H1 (cell line): ENCODE results near the gene DCAF8. TPM values are rescaled to one million over a fixed set of nuclear protein-coding genes. Genes with fewer than 3 reads are reported as not detected.

ENCODE experiments used
- CTCF ChIA-PET: fragments of 300-600 bp; sonication (Branson Sonifier 250); formaldehyde crosslinking; loops from one replicate; lab custom pipeline; 2021; ENCODE audit not compliant: partially characterized antibody; lab: Charles Lee
- POLR2A ChIA-PET: fragments of 300-600 bp; sonication (Branson Sonifier 250); formaldehyde crosslinking; loops from one replicate; lab custom pipeline; 2021; ENCODE audit warnings: inconsistent platforms; ENCODE audit not compliant: partially characterized antibody; lab: Charles Lee
- DNase-seq, 2 experiments: peaks; one replicate each; pipeline versions ENCODE4 v3.0.0 to v3.0.0-alpha.2; 2010 to 2022; ENCODE audit warnings: low spot score in 2 of 2, low read depth in 1 of 2, mixed read lengths in 1 of 2
- FAIRE-seq: peaks from 2 replicates; lab custom pipeline; 2011; peaks lifted over from hg19 to GRCh38; lab: Jason Lieb, UNC
- H2AFZ ChIP-seq: 2 replicates; pipeline ENCODE4 v1.8.1; 2012; ENCODE audit warnings: low read length, inconsistent platforms
- H2AK5ac ChIP-seq: 2 replicates; pipeline ENCODE4 v1.6.1; 2013; ENCODE audit warnings: low read depth, low read length
- H2BK120ac ChIP-seq: replicated peaks from 2 replicates; pipeline ENCODE3; 2013; ENCODE audit warnings: low read depth, low read length, inconsistent platforms
- H2BK12ac ChIP-seq: 2 replicates; pipeline ENCODE4 v1.6.1; 2013; ENCODE audit warnings: low read depth, low read length
- H2BK15ac ChIP-seq: 2 replicates; pipeline ENCODE4 v1.6.1; 2013; ENCODE audit warnings: low read length
- H2BK20ac ChIP-seq: 2 replicates; pipeline ENCODE4 v1.6.1; 2013; ENCODE audit warnings: low read length
- H2BK5ac ChIP-seq: 2 replicates; pipeline ENCODE4 v1.6.1; 2013; ENCODE audit warnings: low read depth, low read length
- H3K14ac ChIP-seq: 2 replicates; pipeline ENCODE4 v1.6.1; 2013; ENCODE audit warnings: inconsistent platforms; ENCODE audit not compliant: insufficient read length
- H3K18ac ChIP-seq: 2 replicates; pipeline ENCODE4 v1.6.1; 2013; ENCODE audit warnings: low read length; ENCODE audit errors: extremely low read depth
- H3K23ac ChIP-seq: 2 replicates; pipeline ENCODE4 v1.6.1; 2013; ENCODE audit warnings: inconsistent platforms; ENCODE audit not compliant: insufficient read length
- H3K23me2 ChIP-seq: 2 replicates; pipeline ENCODE4 v1.6.1; 2013; ENCODE audit warnings: low read depth, low read length
- H3K27ac ChIP-seq: 2 replicates; pipeline ENCODE4 v1.6.1; 2011; ENCODE audit warnings: low read depth, low read length, inconsistent platforms
- H3K27me3 ChIP-seq, 4 experiments: replicated peaks in 1 of 4; 1 replicate in 1 of 4; 2 replicates in 3 of 4; pipeline versions ENCODE4 v1.6.1 to v1.8.1; 2011 to 2013; ENCODE audit warnings: low read length in 3 of 4, mild to moderate bottlenecking in 3 of 4, inconsistent platforms in 2 of 4, mixed read lengths in 2 of 4, moderate library complexity in 1 of 4; ENCODE audit not compliant: control insufficient read depth in 3 of 4, insufficient read depth in 3 of 4; ENCODE audit errors: extremely low read depth in 1 of 4
- H3K36me3 ChIP-seq, 4 experiments: 2 replicates each; pipeline versions ENCODE4 v1.6.1 to v1.8.1; 2011 to 2013; ENCODE audit warnings: mild to moderate bottlenecking in 4 of 4, low read length in 3 of 4, moderate library complexity in 2 of 4, control low read depth in 1 of 4, inconsistent platforms in 1 of 4; ENCODE audit not compliant: insufficient read depth in 4 of 4, control insufficient read depth in 2 of 4
- H3K4ac ChIP-seq: replicated peaks from 2 replicates; pipeline ENCODE3; 2013; ENCODE audit warnings: low read length, low read depth, mixed read lengths, inconsistent platforms; ENCODE audit not compliant: insufficient read length
- H3K4me1 ChIP-seq, 4 experiments: replicated peaks in 1 of 4; 1 replicate in 1 of 4; 2 replicates in 3 of 4; pipeline versions ENCODE4 v1.6.1 to v1.8.1; 2011 to 2013; ENCODE audit warnings: low read length in 3 of 4, inconsistent platforms in 2 of 4, mixed read lengths in 1 of 4; ENCODE audit not compliant: insufficient read depth in 4 of 4, control insufficient read depth in 3 of 4
- H3K4me2 ChIP-seq, 2 experiments: 2 replicates each; pipeline versions ENCODE4 v1.6.1 to v1.8.1; 2011 to 2013; ENCODE audit warnings: low read depth in 2 of 2, low read length in 2 of 2, control low read depth in 1 of 2, inconsistent platforms in 1 of 2, mild to moderate bottlenecking in 1 of 2; ENCODE audit not compliant: insufficient read depth in 1 of 2
- H3K4me3 ChIP-seq, 4 experiments: fragments of 200-600, 300-600 bp in 1 of 4; sonication (generic), shearing (Covaris generic), sonication (Bioruptor Twin) in 1 of 4; 2 replicates each; pipeline versions ENCODE4 v1.5.1 to v1.8.1; 2011 to 2016; ENCODE audit warnings: low read length in 4 of 4, low read depth in 3 of 4, control low read depth in 2 of 4, inconsistent platforms in 2 of 4, mild to moderate bottlenecking in 2 of 4, mixed read lengths in 1 of 4, moderate library complexity in 1 of 4; ENCODE audit not compliant: insufficient read depth in 2 of 4; ENCODE audit errors: extremely low read depth in 1 of 4
- H3K56ac ChIP-seq: replicated peaks from 2 replicates; pipeline ENCODE3; 2013; ENCODE audit warnings: low read depth, mild to moderate bottlenecking, mixed read lengths, low read length, inconsistent platforms; ENCODE audit not compliant: insufficient read length
- H3K79me1 ChIP-seq: 2 replicates; pipeline ENCODE4 v1.6.1; 2013; ENCODE audit warnings: low read depth, low read length, control low read depth
- H3K79me2 ChIP-seq, 2 experiments: 2 replicates each; pipeline versions ENCODE4 v1.6.1 to v1.8.1; 2012 to 2013; ENCODE audit warnings: low read length in 2 of 2, mild to moderate bottlenecking in 2 of 2, inconsistent platforms in 1 of 2; ENCODE audit not compliant: insufficient read depth in 2 of 2, control insufficient read depth in 1 of 2
- H3K9ac ChIP-seq, 4 experiments: replicated peaks in 1 of 4; 1 replicate in 1 of 4; 2 replicates in 3 of 4; pipeline versions ENCODE4 v1.6.1 to v1.8.1; 2011 to 2013; ENCODE audit warnings: low read depth in 3 of 4, low read length in 3 of 4, control low read depth in 2 of 4, mild to moderate bottlenecking in 2 of 4, moderate library complexity in 2 of 4, inconsistent platforms in 1 of 4; ENCODE audit errors: extremely low read depth in 1 of 4
- H3K9me3 ChIP-seq, 2 experiments: 2 replicates each; pipeline versions ENCODE4 v1.6.1 to v1.8.1; 2012 to 2013; ENCODE audit warnings: mild to moderate bottlenecking in 2 of 2, moderate library complexity in 2 of 2, control low read depth in 1 of 2, inconsistent platforms in 1 of 2, low read depth in 1 of 2, low read length in 1 of 2, mixed read lengths in 1 of 2; ENCODE audit not compliant: insufficient read depth in 2 of 2
- H4K20me1 ChIP-seq, 2 experiments: replicated peaks in 1 of 2; 2 replicates each; pipeline versions ENCODE3 to v1.8.1; 2011 to 2013; ENCODE audit warnings: inconsistent platforms in 2 of 2, low read length in 2 of 2, mild to moderate bottlenecking in 1 of 2; ENCODE audit not compliant: insufficient read depth in 2 of 2, control insufficient read depth in 1 of 2
- H4K5ac ChIP-seq: 2 replicates; pipeline ENCODE4 v1.6.1; 2013; ENCODE audit warnings: low read length, low read depth, mixed read lengths, inconsistent platforms; ENCODE audit not compliant: insufficient read length
- H4K8ac ChIP-seq: 2 replicates; pipeline ENCODE4 v1.8.0; 2013; ENCODE audit warnings: mild to moderate bottlenecking, moderate library complexity, low read length, inconsistent platforms; ENCODE audit not compliant: insufficient read depth; ENCODE audit errors: extremely low read depth
- H4K91ac ChIP-seq: replicated peaks from 2 replicates; pipeline ENCODE3; 2013; ENCODE audit warnings: low read length, mixed read lengths, inconsistent platforms; ENCODE audit not compliant: insufficient read length
- BRCA1 ChIP-seq: IDR thresholded peaks from 2 replicates; pipeline ENCODE4 v1.6.1; 2012; ENCODE audit warnings: low read depth, low read length, improper control_type of control experiment
- EGR1 ChIP-seq: IDR thresholded peaks from 2 replicates; pipeline ENCODE4 v1.6.1; 2011; ENCODE audit warnings: low read depth, low read length, borderline replicate concordance
- MAX ChIP-seq: IDR thresholded peaks from 2 replicates; pipeline ENCODE4 v1.6.1; 2012; ENCODE audit warnings: inconsistent platforms
- PHF8 ChIP-seq: fragments of 200-600 bp; sonication (generic); conservative IDR thresholded peaks from 2 replicates; pipeline ENCODE4 v1.7.1; 2012; ENCODE audit warnings: low read depth, mild to moderate bottlenecking, inconsistent platforms, low read length, moderate library complexity
- POLR2A ChIP-seq, 2 experiments: IDR thresholded peaks; 1 replicate in 1 of 2; 2 replicates in 1 of 2; pipeline ENCODE4 v1.6.1; 2011; ENCODE audit warnings: low read depth in 2 of 2, low read length in 2 of 2, mild to moderate bottlenecking in 2 of 2; ENCODE audit errors: control extremely low read depth in 1 of 2
- SIX5 ChIP-seq: IDR thresholded peaks from 2 replicates; pipeline ENCODE4 v1.6.1; 2011; ENCODE audit warnings: mild to moderate bottlenecking, low read depth, low read length
- SP2 ChIP-seq: IDR thresholded peaks from 2 replicates; pipeline ENCODE4 v1.6.1; 2012; ENCODE audit warnings: mild to moderate bottlenecking, low read length, inconsistent platforms
- WGBS, 2 experiments: shearing (Covaris generic) in 1 of 2; methylation state at CpG; one replicate each; pipeline versions ENCODE4 v1.1.6 to v1.1.7; 2013 to 2015; ENCODE audit warnings: low lambda C conversion rate in 2 of 2, mixed read lengths in 2 of 2, inconsistent platforms in 1 of 2, low coverage in 1 of 2, missing lambda C conversion rate in 1 of 2; ENCODE audit not compliant: insufficient replicate concordance in 2 of 2, insufficient coverage in 1 of 2, insufficient read length in 1 of 2; ENCODE audit errors: extremely low coverage in 1 of 2, missing lambda C conversion rate in 1 of 2; 5-methylcytosine and 5-hydroxymethylcytosine counted together
- long read RNA-seq, 2 experiments: library from RNA in 1 of 2; library from capped mRNA in 1 of 2; stranded (forward); transcript quantifications; one replicate each; pipeline ENCODE4 v2.0.0, GENCODE V29; 2021; ENCODE audit warnings: inconsistent platforms in 1 of 2
- polyA minus RNA-seq, 3 experiments: library from RNA; depleted of rRNA, polyadenylated mRNA; stranded (reverse); fragments of >200 nt; gene quantifications; 1 replicate in 2 of 3; 2 replicates in 1 of 3; pipeline ENCODE4 v1.2.3, GENCODE V29; 2011
- polyA plus RNA-seq, 7 experiments: library from polyadenylated mRNA; depleted of rRNA in 3 of 7; stranded (reverse) in 5 of 7; unstranded in 2 of 7; fragments of >200 nt in 5 of 7; fragments of 200-250 nt in 2 of 7; gene quantifications; 1 replicate in 5 of 7; 2 replicates in 1 of 7; 4 replicates in 1 of 7; pipeline versions ENCODE4 v1.2.1 to v1.2.3, GENCODE V29; 2011 to 2013; ENCODE audit warnings: missing spikeins in 2 of 7, mixed read lengths in 2 of 7
- total RNA-seq: library from RNA; stranded (reverse); fragmentation: NEBNext Ultra II Directional; extraction: Animal tissue kit (Norgen Biotek cat#: 25700); gene quantifications from 2 replicates; pipeline ENCODE4 v1.2.1, GENCODE V29; 2021

The DCAF8 gene
- 110 and 113 TPM in 2 replicates for total RNA-seq
- 68.2 and 86.3 TPM in 2 replicates for polyA plus RNA-seq (2011; rRNA removed)
- 109 TPM for polyA plus RNA-seq (2011; cell fraction: cytosol; rRNA removed)
- 282 TPM for polyA plus RNA-seq (2011; cell fraction: nucleus; rRNA removed)
- 108 to 124 TPM (median 115 TPM) in 4 replicates for polyA plus RNA-seq (2012, experiment 1 of 2)
- polyA plus RNA-seq (2012, experiment 2 of 2): 31.3 TPM
- 82.1 TPM for polyA plus RNA-seq (2013, experiment 1 of 2)
- 76.5 TPM for polyA plus RNA-seq (2013, experiment 2 of 2)
- 111 and 133 TPM in 2 replicates for polyA minus RNA-seq (2011; rRNA and poly(A)+ RNA removed)
- 66.3 TPM for polyA minus RNA-seq (2011; cell fraction: cytosol; rRNA and poly(A)+ RNA removed)
- 167 TPM for polyA minus RNA-seq (2011; cell fraction: nucleus; rRNA and poly(A)+ RNA removed)
- long read RNA-seq, experiment 1, transcript DCAF8-212 (3 exons, 945 nt): major isoform, 5 of 45 reads
- long read RNA-seq, experiment 1, partial matches to known transcripts: 9 of 45 reads
- long read RNA-seq, experiment 1, other reads (novel, unspliced or antisense): 29 of 45 reads
- long read RNA-seq, experiment 2, full-length matches to known transcripts: 15 of 50 reads
- long read RNA-seq, experiment 2, partial matches to known transcripts: 10 of 50 reads
- long read RNA-seq, experiment 2, other reads (novel, unspliced or antisense): 25 of 50 reads

- Histone ChIP-seq H2AFZ (peak within 1 kb of the TSS; percentile 94), H3K9ac (peak within 1 kb of the TSS; percentile 97 to 99 (median 98)), H2BK12ac (peak within 1 kb of the TSS; percentile 96; the same call in 1 of the 2 replicates), H3K79me2 (peaks cover 5 to 48% of the 10 kb centered on the region in 2 experiments; a peak in 3 of 4 replicates), H4K8ac (peak within 1 kb of the TSS; percentile 99), H2BK120ac (peak within 1 kb of the TSS; percentile 69), H3K27ac (peak within 1 kb of the TSS; percentile 97), H3K18ac (peak within 1 kb of the TSS; percentile 97), H3K4me2 (peak within 1 kb of the TSS; percentile 65 to 89), H3K23ac (no peak within 1 kb of the TSS), H3K56ac (peak within 1 kb of the TSS; percentile 96), H3K4me1 (peaks cover 2 to 13% (median 5%) of the 10 kb centered on the region in 4 experiments; a peak in 6 of 7 replicates), H4K20me1 (no peaks in the 10 kb centered on the region), H4K5ac (peak within 1 kb of the TSS; percentile 95), H3K36me3 (no peaks in the 10 kb centered on the region), H3K9me3 (no peaks in the 10 kb centered on the region), H2BK15ac (peak within 1 kb of the TSS; percentile 92; the same call in 1 of the 2 replicates), H3K4me3 (peak within 1 kb of the TSS; percentile 91 to 99 (median 96)), H2BK5ac (peak within 1 kb of the TSS; percentile 100), H2BK20ac (no peak within 1 kb of the TSS), H3K23me2 (0 out of 2 replicates have a peak, but pooled peaks cover 2% of the 10 kb centered on the region), H3K4ac (peak within 1 kb of the TSS; percentile 99), H3K14ac (no peak within 1 kb of the TSS), H2AK5ac (peak within 1 kb of the TSS; percentile 89; the same call in 1 of the 2 replicates), H4K91ac (peak within 1 kb of the TSS; percentile 94), H3K79me1 (no peaks in the 10 kb centered on the region; the same call in 1 of the 2 replicates), H3K27me3 (no peaks in the 10 kb centered on the region)
- ChIA-PET POLR2A (interaction anchor here (0.6 to 7.6 kb wide), 33 partner anchors 9 to 413 kb away, joined by 3 to 58 read pairs (median 4); partner anchors contain the start of genes IGSF8 and PEX19), CTCF (interaction anchor here (0.6 to 4.2 kb wide), 5 partner anchors 10 to 1221 kb away, joined by 3 to 28 read pairs (median 3); no protein-coding TSS in a partner anchor)
- peak; percentile 52 for FAIRE-seq
- WGBS, 2 experiments: 1% methylated on average over 67 of the region's 67 CpGs; no CpG with 5 or more reads in 1 of the 2 experiments
- peak; percentile 92 to 98 for DNase-seq
- TF ChIP-seq MAX (peak; percentile 32; the same call in 1 of the 2 replicates), SIX5 (no peak), BRCA1 (0 out of 2 replicates have a peak, but pooled peaks have one; percentile 51), PHF8 (peak; percentile 96), EGR1 (peak; percentile 22; the same call in 1 of the 2 replicates), POLR2A (IDR thresholded peaks at IDR 0.05; ENCODE audit: control extremely low read depth in 1 of 2, low read depth in 2 of 2, low read length in 2 of 2) (peak; percentile 98 to 99), SP2 (no peak)
Measured at GRCh38 chr1:160261893-160262794, at the start of gene DCAF8. Gene DCAF8, minus strand, starts transcription at chr1:160262549. Its CDS starts 18,541 bp downstream, at chr1:160244008.
